Neural cell (in vitro differentiated cells): ENCODE data around the gene DHFR. TPM values are rescaled to one million over a fixed set of nuclear protein-coding genes. Genes with fewer than 3 reads are reported as not detected.

Experiments used
- H2AFZ ChIP-seq: fragments of 200-600, 300-800 bp; sonication (generic), shearing (Covaris generic); 2 replicates; pipeline ENCODE4 v1.6.0; 2014; ENCODE audit warnings: low read depth, mild to moderate bottlenecking, antibody characterized with exemption, low read length, moderate library complexity
- H3F3A ChIP-seq: fragments of 200-600 bp; shearing (Covaris generic); 2 replicates; pipeline ENCODE4 v1.6.1; 2016; ENCODE audit warnings: mild to moderate bottlenecking, moderate library complexity, mixed read lengths, antibody characterized with exemption, low read length; ENCODE audit not compliant: insufficient read depth, poor library complexity, severe bottlenecking
- H3K27ac ChIP-seq: fragments of 200-600, 300-800 bp; sonication (generic), shearing (Covaris generic); 2 replicates; pipeline ENCODE4 v1.5.1; 2014; ENCODE audit warnings: mild to moderate bottlenecking, low read length, moderate library complexity
- H3K27me3 ChIP-seq: fragments of 300-800, 200-600 bp; sonication (generic), shearing (Covaris generic); 2 replicates; pipeline ENCODE4 v1.6.0; 2014; ENCODE audit warnings: mild to moderate bottlenecking, low read depth, low read length, moderate library complexity; ENCODE audit not compliant: insufficient read depth
- H3K36me3 ChIP-seq: fragments of 300-800, 200-600 bp; sonication (generic), shearing (Covaris generic); 2 replicates; pipeline ENCODE4 v1.5.1; 2014; ENCODE audit warnings: mild to moderate bottlenecking, antibody characterized with exemption, low read length, moderate library complexity; ENCODE audit not compliant: insufficient read depth
- H3K4me2 ChIP-seq: fragments of 300-800, 200-600 bp; sonication (generic), shearing (Covaris generic); 2 replicates; pipeline ENCODE4 v1.6.0; 2014; ENCODE audit warnings: mild to moderate bottlenecking, low read length
- H3K4me3 ChIP-seq: fragments of 300-800, 200-600 bp; sonication (generic), shearing (Covaris generic); 2 replicates; pipeline ENCODE4 v1.5.1; 2014; ENCODE audit warnings: mild to moderate bottlenecking, low read length, moderate library complexity
- H3K79me2 ChIP-seq: fragments of 200-600 bp; shearing (Covaris generic); replicated peaks from 2 replicates; pipeline ENCODE4 v1.6.0; 2014; ENCODE audit warnings: mild to moderate bottlenecking, low read length, moderate library complexity; ENCODE audit not compliant: insufficient read depth
- H3K9ac ChIP-seq: fragments of 300-800, 200-600 bp; sonication (generic), shearing (Covaris generic); 2 replicates; pipeline ENCODE4 v1.6.1; 2016; ENCODE audit warnings: mild to moderate bottlenecking, low read length, mixed read lengths
- H3K9me2 ChIP-seq: fragments of 200-600 bp; shearing (Covaris generic); 2 replicates; pipeline ENCODE4 v1.6.1; 2016; ENCODE audit warnings: mild to moderate bottlenecking, low read length, mixed read lengths; ENCODE audit not compliant: insufficient read depth
- H3K9me3 ChIP-seq: fragments of 200-600, 300-800 bp; sonication (generic), shearing (Covaris generic); 2 replicates; pipeline ENCODE4 v1.6.1; 2016; ENCODE audit warnings: mild to moderate bottlenecking, mixed run types, low read length, moderate library complexity, mixed read lengths
- H4K20me1 ChIP-seq: fragments of 200-600 bp; shearing (Covaris generic); 2 replicates; pipeline ENCODE4 v1.6.1; 2016; ENCODE audit warnings: mild to moderate bottlenecking, mixed run types; ENCODE audit not compliant: insufficient read depth
- CTCF ChIP-seq: fragments of 450-650 bp; IDR thresholded peaks from 2 replicates; pipeline ENCODE4 v1.5.1; 2014; ENCODE audit warnings: antibody characterized with exemption, mild to moderate bottlenecking, moderate library complexity; ENCODE audit not compliant: poor library complexity, severe bottlenecking
- EP300 ChIP-seq: fragments of 450-650 bp; conservative IDR thresholded peaks from 2 replicates; pipeline ENCODE4 v1.6.1; 2014; ENCODE audit warnings: antibody characterized with exemption, mild to moderate bottlenecking, moderate library complexity; ENCODE audit not compliant: poor library complexity, severe bottlenecking
- EZH2 ChIP-seq: fragments of 200-600, 300-800 bp; shearing (Covaris generic), sonication (generic); IDR thresholded peaks from 2 replicates; pipeline ENCODE4 v1.6.1; 2014; ENCODE audit warnings: antibody characterized with exemption, low read length, borderline replicate concordance, mild to moderate bottlenecking; ENCODE audit not compliant: insufficient read depth, poor library complexity, severe bottlenecking
- MXI1 ChIP-seq: fragments of 450-650 bp; conservative IDR thresholded peaks from 2 replicates; pipeline ENCODE4 v1.6.1; 2014; ENCODE audit warnings: antibody characterized with exemption, mild to moderate bottlenecking; ENCODE audit not compliant: poor library complexity, severe bottlenecking
- POLR2AphosphoS5 ChIP-seq: IDR thresholded peaks from 2 replicates; pipeline ENCODE4 v1.6.1; 2012
- RAD21 ChIP-seq: fragments of 450-650 bp; conservative IDR thresholded peaks from 2 replicates; pipeline ENCODE4 v1.6.1; 2014; ENCODE audit warnings: antibody characterized with exemption, mild to moderate bottlenecking, moderate library complexity
- REST ChIP-seq: IDR thresholded peaks from 2 replicates; pipeline ENCODE4 v1.6.1; 2012; ENCODE audit warnings: borderline replicate concordance
- SMC3 ChIP-seq: fragments of 450-650 bp; conservative IDR thresholded peaks from 2 replicates; pipeline ENCODE4 v1.6.1; 2014; ENCODE audit warnings: antibody characterized with exemption, mild to moderate bottlenecking, moderate library complexity; ENCODE audit not compliant: poor library complexity
- TAF1 ChIP-seq: IDR thresholded peaks from 2 replicates; pipeline ENCODE4 v1.6.1; 2012; ENCODE audit warnings: low read depth
- polyA plus RNA-seq: library from polyadenylated mRNA; depleted of rRNA; stranded (reverse); fragments of >200 nt; gene quantifications from 2 replicates; pipeline ENCODE4 v1.2.3, GENCODE V29; 2014

DHFR gene
- polyA plus RNA-seq, 1 donor from 2014 or later, result 21.2 TPM

- H3K4me2 ChIP-seq, result no peak overlapping the region
- H3K36me3 ChIP-seq, result no peaks in the 10 kb centered on the region
- no peaks in the 10 kb centered on the region for H3K9me2 ChIP-seq
- H3F3A ChIP-seq, result no peaks in the 10 kb centered on the region
- no peaks in the 10 kb centered on the region for H3K9me3 ChIP-seq
- TF ChIP-seq CTCF (no peak), EP300 (no peak), RAD21 (no peak), MXI1 (no peak), SMC3 (no peak), POLR2AphosphoS5 (no peak), TAF1 (no peak), EZH2 (no peak), REST (no peak)
- H3K27ac ChIP-seq, result no peak overlapping the region
- no peaks in the 10 kb centered on the region for H3K79me2 ChIP-seq
- no peaks in the 10 kb centered on the region for H3K27me3 ChIP-seq
- H3K4me3 ChIP-seq, result no peak overlapping the region
- no peaks in the 10 kb centered on the region for H4K20me1 ChIP-seq
- no peak overlapping the region for H3K9ac ChIP-seq
- H2AFZ ChIP-seq, result no peak overlapping the region
Observed at GRCh38 chr5:80629281-80629680, 25.5 kb downstream of the DHFR start.

- H3K4me3 ChIP-seq, result no peak overlapping the region
- no peaks in the 10 kb centered on the region for H3K9me3 ChIP-seq
- H3K79me2 ChIP-seq, result no peaks in the 10 kb centered on the region
- H3K4me2 ChIP-seq, result no peak overlapping the region
- no peak overlapping the region for H3K9ac ChIP-seq
- TF ChIP-seq RAD21 (no peak), CTCF (no peak), EP300 (no peak), EZH2 (no peak), MXI1 (no peak), SMC3 (no peak), TAF1 (no peak), REST (no peak), POLR2AphosphoS5 (no peak)
- no peaks in the 10 kb centered on the region for H3F3A ChIP-seq
- H2AFZ ChIP-seq, result no peak overlapping the region
- H3K27me3 ChIP-seq, result no peaks in the 10 kb centered on the region
- no peaks in the 10 kb centered on the region for H3K36me3 ChIP-seq
- H3K9me2 ChIP-seq, result no peaks in the 10 kb centered on the region
- H4K20me1 ChIP-seq, result no peaks in the 10 kb centered on the region
- H3K27ac ChIP-seq, result no peak overlapping the region
Observed at GRCh38 chr5:80625230-80625629, 29.6 kb downstream of the DHFR start.
